Measurements from ENCODE around the gene POLR3A. TPM values are rescaled to one million over a fixed set of nuclear protein-coding genes. Genes with fewer than 3 reads are reported as not detected.

POLR3A gene
- total and polyA plus RNA-seq, 2 of the 13 experiments (the other 11 are each of a cell fraction or from before 2014, with no cell fraction given) = 13.6 to 19.2 TPM

- Histone ChIP-seq H3K4me3 (replicated peaks in 1 of 3; ENCODE audit: insufficient read depth in 1 of 3, low read depth in 2 of 3, low read length in 3 of 3) (no peak overlapping the region), H3K36me3 (replicated peaks in 1 of 2; ENCODE audit: control insufficient read depth in 1 of 2, insufficient read depth in 2 of 2, low read length in 2 of 2) (peaks cover 37 to 86% of the 10 kb centered on the region in 2 experiments), H3K4me2 (ENCODE audit: low read depth, low read length) (no peak overlapping the region), H3K9me3 (ENCODE audit: low read length) (no peaks in the 10 kb centered on the region), H3K4me1 (ENCODE audit: insufficient read depth, low read length) (no peaks in the 10 kb centered on the region), H3K79me2 (ENCODE audit: insufficient read depth, low read length) (no peaks in the 10 kb centered on the region), H3K9ac (ENCODE audit: insufficient read depth, low read depth, low read length) (no peak overlapping the region), H2AFZ (ENCODE audit: low read length) (no peak overlapping the region), H4K20me1 (ENCODE audit: insufficient read depth, low read length) (no peaks in the 10 kb centered on the region), H3K27me3 (ENCODE audit: control insufficient read depth in 1 of 2, insufficient read depth in 2 of 2, low read length in 2 of 2) (no peaks in the 10 kb centered on the region), H3K27ac (ENCODE audit: extremely low read length, insufficient read depth, low read length) (no peak overlapping the region)
- no peak for DNase-seq (ENCODE audit: low spot score)
- ChIA-PET POLR2A (interaction anchor here (0.7 kb wide), 1 partner anchor 164 kb away, joined by 3 read pairs; no protein-coding TSS in a partner anchor), CTCF (ENCODE audit: low intra/inter-chr PET ratio, low total read pairs) (no interaction called here)
- FAIRE-seq = no peak
- in situ Hi-C loops (cut with HindIII; ENCODE audit: extremely low pct_ligation_motif_present, low pct_unique_long_range_greater_than_20kb) (no loop called here), intact Hi-C loops (cut with micrococcal nuclease; ENCODE audit: unreplicated experiment) (no loop called here)
- ATAC-seq = no peak
- TF ChIP-seq FIP1L1 (IDR thresholded peaks at IDR 0.05; ENCODE audit: borderline replicate concordance, insufficient read depth, low read depth, low read length) (no peak), PCBP2 (optimal IDR thresholded peaks at IDR 0.05; ENCODE audit: low read depth, low read length, poor library complexity, severe bottlenecking) (no peak), ARHGAP35 (CRISPR knock-in tag; IDR thresholded peaks at IDR 0.05; ENCODE audit: borderline replicate concordance) (no peak), ATF7-NPFF (CRISPR knock-in tag; IDR thresholded peaks at IDR 0.05; ENCODE audit: low read depth) (no peak)
- BruUV-seq (replicated peaks) = no TSS peak
- 97% methylated on average over 5 of the region's 5 CpGs for WGBS (ENCODE audit: low lambda C conversion rate)
Measured at GRCh38 chr10:78017856-78018255, 11.5 kb downstream of the POLR3A start.

DNA sequence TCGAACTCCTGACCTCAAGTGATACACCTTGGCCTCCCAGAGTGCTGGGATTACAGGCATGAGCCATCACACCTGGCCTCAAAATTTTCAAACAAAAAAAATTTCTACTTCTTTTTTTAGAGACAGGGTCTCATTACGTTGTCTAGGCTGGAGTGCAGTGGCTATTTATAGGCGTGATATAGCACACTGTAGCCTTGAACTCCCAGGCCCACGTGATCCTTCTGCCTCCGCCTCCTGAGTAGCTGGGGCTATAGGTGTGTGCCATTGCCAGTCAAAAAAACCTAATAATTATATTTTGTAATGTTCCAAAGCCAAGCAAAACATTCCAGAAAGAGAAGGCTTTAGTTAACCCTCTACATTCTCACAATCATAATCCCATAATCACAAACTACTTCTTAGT, 13.8 kb downstream of the POLR3A start:
- H3K27ac ChIP-seq (ENCODE audit: extremely low read length, insufficient read depth, low read length) = no peak overlapping the region
- no peaks in the 10 kb centered on the region for H3K9me3 ChIP-seq (ENCODE audit: low read length)
- DNase-seq (ENCODE audit: low spot score) (no peak), ATAC-seq (no peak), FAIRE-seq (no peak)
- ChIA-PET POLR2A (no interaction called here), CTCF (ENCODE audit: low intra/inter-chr PET ratio, low total read pairs) (no interaction called here)
- H3K4me2 ChIP-seq (ENCODE audit: low read depth, low read length) = no peak overlapping the region
- H4K20me1 ChIP-seq (ENCODE audit: insufficient read depth, low read length) = no peaks in the 10 kb centered on the region
- H3K79me2 ChIP-seq (ENCODE audit: insufficient read depth, low read length) = no peaks in the 10 kb centered on the region
- no peak overlapping the region for H3K4me3 ChIP-seq (replicated peaks in 1 of 3; ENCODE audit: insufficient read depth in 1 of 3, low read depth in 2 of 3, low read length in 3 of 3)
- no peaks in the 10 kb centered on the region for H3K4me1 ChIP-seq (ENCODE audit: insufficient read depth, low read length)
- H3K9ac ChIP-seq (ENCODE audit: insufficient read depth, low read depth, low read length) = no peak overlapping the region
- BruUV-seq (replicated peaks) = no TSS peak
- peaks cover 39 to 86% of the 10 kb centered on the region in 2 experiments for H3K36me3 ChIP-seq (replicated peaks in 1 of 2; ENCODE audit: control insufficient read depth in 1 of 2, insufficient read depth in 2 of 2, low read length in 2 of 2)
- in situ Hi-C loops (cut with HindIII; ENCODE audit: extremely low pct_ligation_motif_present, low pct_unique_long_range_greater_than_20kb) (no loop called here), intact Hi-C loops (cut with micrococcal nuclease; ENCODE audit: unreplicated experiment) (no loop called here)
- H3K27me3 ChIP-seq (ENCODE audit: control insufficient read depth in 1 of 2, insufficient read depth in 2 of 2, low read length in 2 of 2) = no peaks in the 10 kb centered on the region
- WGBS (ENCODE audit: low lambda C conversion rate) = 95% methylated on average over 5 of the region's 5 CpGs
- no peak for TF ChIP-seq ZNF510 (CRISPR knock-in tag; IDR thresholded peaks at IDR 0.05; ENCODE audit: low read depth)
- TF ChIP-seq SRF (IDR thresholded peaks at IDR 0.05; ENCODE audit: low read depth, low read length) = no peak
- no peak for TF ChIP-seq ZNF577 (CRISPR knock-in tag; IDR thresholded peaks at IDR 0.05; ENCODE audit: borderline replicate concordance, low read depth)
- TF ChIP-seq ZNF33A (CRISPR knock-in tag; IDR thresholded peaks at IDR 0.05; ENCODE audit: borderline replicate concordance) = no peak
- no peak for TF ChIP-seq ZNF891 (CRISPR knock-in tag; IDR thresholded peaks at IDR 0.05)
- TF ChIP-seq, protein P1, sequence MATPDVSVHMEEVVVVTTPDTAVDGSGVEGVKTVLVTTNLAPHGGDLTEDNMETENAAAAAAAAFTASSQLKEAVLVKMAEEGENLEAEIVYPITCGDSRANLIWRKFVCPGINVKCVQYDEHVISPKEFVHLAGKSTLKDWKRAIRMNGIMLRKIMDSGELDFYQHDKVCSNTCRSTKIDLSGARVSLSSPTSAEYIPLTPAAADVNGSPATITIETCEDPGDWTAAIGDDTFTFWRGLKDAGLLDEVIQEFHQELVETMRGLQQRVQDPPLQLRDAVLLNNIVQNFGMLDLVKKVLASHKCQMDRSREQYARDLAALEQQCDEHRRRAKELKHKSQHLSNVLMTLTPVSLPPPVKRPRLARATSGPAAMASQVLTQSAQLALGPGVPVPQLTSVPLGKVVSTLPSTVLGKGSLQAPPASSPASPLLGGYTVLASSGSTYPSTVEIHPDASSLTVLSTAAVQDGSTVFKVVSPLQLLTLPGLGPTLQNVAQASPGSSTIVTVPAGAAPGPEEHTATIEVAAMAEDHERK (CRISPR knock-in tag; IDR thresholded peaks at IDR 0.05; ENCODE audit: low read depth) = no peak
- no peak for TF ChIP-seq SMARCC2 (IDR thresholded peaks at IDR 0.05)
- no peak for TF ChIP-seq PHF8 (CRISPR knock-in tag; IDR thresholded peaks at IDR 0.05)
- no peak for TF ChIP-seq ZNF672 (CRISPR knock-in tag; IDR thresholded peaks at IDR 0.05)
- TF ChIP-seq FOXP4 (CRISPR knock-in tag; IDR thresholded peaks at IDR 0.05) = no peak
- H2AFZ ChIP-seq (ENCODE audit: low read length) = no peak overlapping the region
